Uterus (tissue), 2 donors: ENCODE results near the gene RGP1.

ENCODE experiments used
- CTCF ChIP-seq, 4 experiments: fragments of 200-600 bp in 2 of 4; fragments of 450-650 bp in 2 of 4; sonication (generic) in 2 of 4; IDR thresholded peaks; one replicate each; pipeline ENCODE4 v1.5.1; 2016 to 2019; ENCODE audit warnings: antibody characterized with exemption in 4 of 4, mild to moderate bottlenecking in 2 of 4, moderate library complexity in 1 of 4
- POLR2A ChIP-seq, 2 donors: fragments of 450-650 bp; IDR thresholded peaks; one replicate each; pipeline ENCODE4 v1.6.1; 2016; ENCODE audit warnings: antibody characterized with exemption in 2 of 2, mild to moderate bottlenecking in 1 of 2, moderate library complexity in 1 of 2

GRCh38 chr9:35798658-35799374, 49.7 kb downstream of the RGP1 start:
- TF ChIP-seq POLR2A (IDR thresholded peaks at IDR 0.05) (no peak), CTCF (IDR thresholded peaks at IDR 0.05) (no peak)
